Activated naive CD8-positive, alpha-beta T cell (primary cell): ENCODE measurements around the gene TMEM252.

Experiments used
- H3K27ac Mint-ChIP-seq: one replicate; pipeline ENCODE4 v1.8.0; 2021; ENCODE audit warnings: mixed read lengths
- H3K27me3 Mint-ChIP-seq: one replicate; pipeline ENCODE4 v1.8.0; 2021; ENCODE audit warnings: mixed read lengths
- H3K36me3 Mint-ChIP-seq: one replicate; pipeline ENCODE4 v1.8.0; 2021; ENCODE audit warnings: mixed read lengths
- H3K4me1 Mint-ChIP-seq: one replicate; pipeline ENCODE4 v1.8.0; 2021; ENCODE audit warnings: low read depth, mixed read lengths
- H3K4me3 Mint-ChIP-seq: one replicate; pipeline ENCODE4 v1.8.0; 2021; ENCODE audit warnings: mild to moderate bottlenecking, mixed read lengths
- H3K9me3 Mint-ChIP-seq: one replicate; pipeline ENCODE4 v1.8.0; 2021; ENCODE audit warnings: low read depth, mixed read lengths

TMEM252 gene

DNA sequence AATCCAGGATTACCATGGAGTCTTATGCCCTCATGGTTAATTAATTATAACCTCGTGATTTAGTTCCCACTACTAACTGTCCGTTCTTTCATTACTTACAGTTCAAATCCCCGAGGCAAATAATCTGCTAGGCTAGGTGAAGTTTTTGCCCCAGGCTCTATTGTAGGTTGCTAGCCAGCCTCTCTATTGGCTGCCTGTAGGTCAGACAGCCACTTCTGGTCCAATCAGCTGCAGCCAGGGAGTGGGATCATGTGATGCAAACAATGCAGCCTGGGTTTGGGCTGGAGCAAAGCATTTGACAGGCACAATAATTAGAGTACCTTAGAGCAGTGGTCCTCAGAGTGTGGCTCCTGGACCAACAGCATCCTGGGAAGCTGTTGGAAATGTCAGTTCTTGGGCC is 17.7 kb downstream of the TMEM252 start:
- H3K9me3 Mint-ChIP-seq, result peaks cover 6% of the 10 kb centered on the region
- H3K27me3 Mint-ChIP-seq, result peaks cover 10% of the 10 kb centered on the region
- no peaks in the 10 kb centered on the region for H3K36me3 Mint-ChIP-seq
- no peak overlapping the region for H3K27ac Mint-ChIP-seq
- no peaks in the 10 kb centered on the region for H3K4me1 Mint-ChIP-seq
- H3K4me3 Mint-ChIP-seq, result no peak overlapping the region

DNA sequence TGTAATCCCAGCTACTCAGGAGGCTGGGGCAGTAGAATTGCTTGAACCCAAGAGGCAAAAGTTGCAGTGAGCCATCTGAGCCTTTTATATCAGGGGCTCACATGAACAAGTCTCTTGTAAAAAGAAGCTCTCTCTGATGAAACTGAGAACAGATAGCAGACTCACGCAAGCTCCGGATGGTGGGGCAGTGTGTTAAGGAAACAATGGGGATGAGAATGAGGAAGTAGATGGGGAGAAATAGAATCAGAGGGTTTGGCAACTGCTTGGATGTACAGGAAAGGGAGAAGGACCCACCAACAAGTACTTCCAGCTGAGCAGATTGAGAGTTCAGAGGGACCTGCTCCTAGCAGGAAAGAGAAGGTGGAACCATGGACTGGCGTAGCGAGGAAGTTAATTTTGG is 18.6 kb downstream of the TMEM252 start:
- H3K36me3 Mint-ChIP-seq, result no peaks in the 10 kb centered on the region

DNA sequence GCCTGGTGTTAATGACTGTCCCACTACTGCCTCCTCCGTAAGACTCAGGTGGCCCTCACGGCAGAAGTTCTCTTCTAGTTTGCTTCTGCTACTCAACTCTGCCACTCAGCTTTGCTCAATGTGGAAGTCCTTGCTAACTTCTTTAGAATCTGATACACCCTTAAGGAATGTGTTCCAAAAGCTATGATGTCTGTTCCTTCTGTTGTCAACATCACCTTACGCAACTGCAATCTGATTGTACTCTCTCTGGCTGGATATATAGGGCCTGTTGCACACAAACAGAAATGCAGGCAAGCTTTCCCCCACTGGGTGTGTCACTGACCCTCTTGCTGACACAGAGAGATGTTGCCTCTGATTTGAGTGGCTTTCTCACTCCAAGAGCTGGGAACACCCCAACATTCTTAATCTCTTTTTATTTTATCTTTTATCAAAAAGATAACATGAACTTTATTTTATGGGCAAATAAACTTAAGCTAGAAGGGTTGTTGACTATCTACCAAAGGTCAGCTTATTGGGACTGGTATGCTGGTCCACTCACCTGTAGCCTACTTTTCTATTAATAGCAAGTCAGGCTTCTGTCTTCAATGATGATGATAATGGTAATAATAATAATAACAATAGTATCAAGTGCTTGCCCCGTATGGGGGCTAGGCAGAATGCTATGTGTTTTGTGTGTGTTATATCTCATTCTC is 25.2 kb downstream of the TMEM252 start:
- Mint-ChIP-seq H3K9me3 (peaks cover 6% of the 10 kb centered on the region), H3K4me3 (no peak overlapping the region), H3K36me3 (no peaks in the 10 kb centered on the region), H3K27ac (no peak overlapping the region), H3K27me3 (peaks cover 7% of the 10 kb centered on the region), H3K4me1 (no peaks in the 10 kb centered on the region)

More for the DNA sequence above, 18.6 kb downstream of the TMEM252 start:
- H3K4me3 Mint-ChIP-seq, result no peak overlapping the region
- no peak overlapping the region for H3K27ac Mint-ChIP-seq
- H3K9me3 Mint-ChIP-seq, result peaks cover 6% of the 10 kb centered on the region
- H3K27me3 Mint-ChIP-seq, result peaks cover 10% of the 10 kb centered on the region
- H3K4me1 Mint-ChIP-seq, result no peaks in the 10 kb centered on the region

DNA sequence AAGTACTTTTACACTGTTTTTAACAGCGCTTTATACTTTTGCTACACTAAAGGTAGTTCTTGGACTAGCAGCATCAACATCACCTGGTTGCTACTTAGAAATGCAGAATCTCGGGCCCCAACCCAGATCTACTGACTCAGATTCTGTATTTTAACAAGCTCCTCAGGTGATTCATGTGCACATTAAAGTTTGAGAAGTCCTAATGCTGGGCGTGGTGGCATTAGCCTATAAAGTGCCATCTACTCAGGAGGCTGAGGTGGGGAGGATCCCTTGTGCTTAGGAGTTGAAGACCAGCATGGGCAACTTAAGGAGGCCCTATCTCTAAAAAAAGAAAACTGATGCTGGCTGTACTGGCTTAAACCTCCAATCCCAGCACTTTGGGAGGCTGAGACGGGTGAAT is 26.7 kb downstream of the TMEM252 start:
- H3K4me1 Mint-ChIP-seq, result no peaks in the 10 kb centered on the region
- H3K36me3 Mint-ChIP-seq, result no peaks in the 10 kb centered on the region
- peaks cover 9% of the 10 kb centered on the region for H3K27me3 Mint-ChIP-seq
- H3K9me3 Mint-ChIP-seq, result peaks cover 6% of the 10 kb centered on the region
- H3K4me3 Mint-ChIP-seq, result no peak overlapping the region
- no peak overlapping the region for H3K27ac Mint-ChIP-seq

DNA sequence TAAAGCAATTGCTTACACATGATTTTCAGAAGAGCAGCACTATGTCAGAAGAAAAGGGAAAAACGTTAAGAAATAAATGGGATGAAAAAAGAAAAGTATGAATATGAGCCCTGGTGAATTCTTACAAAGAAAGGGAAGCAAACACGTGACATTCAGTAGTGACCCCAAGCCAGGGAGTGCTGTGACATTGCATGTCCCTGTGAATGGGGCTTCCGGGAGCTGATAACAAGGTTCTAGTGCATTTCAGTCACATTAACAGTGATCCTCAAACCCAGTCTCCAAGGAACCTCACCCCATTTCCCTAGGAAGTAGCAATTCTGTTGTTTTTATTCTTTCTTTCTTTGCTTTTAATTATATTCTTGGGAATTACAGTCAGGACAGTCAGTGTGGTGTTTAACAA is 27.3 kb downstream of the TMEM252 start:
- no peak overlapping the region for H3K4me3 Mint-ChIP-seq
- no peaks in the 10 kb centered on the region for H3K36me3 Mint-ChIP-seq
- no peaks in the 10 kb centered on the region for H3K4me1 Mint-ChIP-seq
- peaks cover 3% of the 10 kb centered on the region for H3K9me3 Mint-ChIP-seq
- no peak overlapping the region for H3K27ac Mint-ChIP-seq
- peaks cover 5% of the 10 kb centered on the region for H3K27me3 Mint-ChIP-seq

DNA sequence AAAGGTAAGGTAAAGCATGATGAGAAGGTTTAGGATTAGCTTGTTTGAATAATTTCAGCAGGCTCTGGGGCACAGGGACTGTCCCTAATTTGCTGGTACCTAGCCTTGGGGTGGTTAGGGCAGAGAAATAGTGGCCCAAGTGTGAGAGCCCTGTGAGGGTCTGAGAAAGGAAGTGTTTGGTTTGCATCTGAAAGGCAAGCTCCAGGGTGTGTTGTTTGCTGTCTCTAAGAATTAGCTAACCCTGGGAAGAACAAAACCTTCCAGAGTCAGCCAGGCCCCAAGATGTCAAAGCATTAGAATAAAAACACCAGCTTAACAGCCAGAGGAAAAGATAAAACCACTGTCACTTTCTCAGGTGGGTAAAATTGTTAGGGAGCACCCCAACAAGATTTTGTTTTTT is 31.0 kb downstream of the TMEM252 start:
- H3K27ac Mint-ChIP-seq, result no peak overlapping the region
- H3K36me3 Mint-ChIP-seq, result no peaks in the 10 kb centered on the region
- no peaks in the 10 kb centered on the region for H3K4me1 Mint-ChIP-seq
- no peaks in the 10 kb centered on the region for H3K9me3 Mint-ChIP-seq
- peaks cover 2% of the 10 kb centered on the region for H3K27me3 Mint-ChIP-seq
- H3K4me3 Mint-ChIP-seq, result no peak overlapping the region

- H3K9me3 Mint-ChIP-seq, result no peaks in the 10 kb centered on the region
- no peak overlapping the region for H3K27ac Mint-ChIP-seq
- no peaks in the 10 kb centered on the region for H3K36me3 Mint-ChIP-seq
- H3K4me3 Mint-ChIP-seq, result no peak overlapping the region
- H3K27me3 Mint-ChIP-seq, result peaks cover 6% of the 10 kb centered on the region
- H3K4me1 Mint-ChIP-seq, result no peaks in the 10 kb centered on the region
These were observed 32.1 kb downstream of the TMEM252 start for GRCh38 chr9:68508547-68508946.

GRCh38 chr9:68507806-68508145 is 32.9 kb downstream of the TMEM252 start:
- Mint-ChIP-seq H3K4me1 (no peaks in the 10 kb centered on the region), H3K9me3 (no peaks in the 10 kb centered on the region), H3K27ac (no peak overlapping the region), H3K4me3 (no peak overlapping the region), H3K36me3 (no peaks in the 10 kb centered on the region), H3K27me3 (peaks cover 6% of the 10 kb centered on the region)

DNA sequence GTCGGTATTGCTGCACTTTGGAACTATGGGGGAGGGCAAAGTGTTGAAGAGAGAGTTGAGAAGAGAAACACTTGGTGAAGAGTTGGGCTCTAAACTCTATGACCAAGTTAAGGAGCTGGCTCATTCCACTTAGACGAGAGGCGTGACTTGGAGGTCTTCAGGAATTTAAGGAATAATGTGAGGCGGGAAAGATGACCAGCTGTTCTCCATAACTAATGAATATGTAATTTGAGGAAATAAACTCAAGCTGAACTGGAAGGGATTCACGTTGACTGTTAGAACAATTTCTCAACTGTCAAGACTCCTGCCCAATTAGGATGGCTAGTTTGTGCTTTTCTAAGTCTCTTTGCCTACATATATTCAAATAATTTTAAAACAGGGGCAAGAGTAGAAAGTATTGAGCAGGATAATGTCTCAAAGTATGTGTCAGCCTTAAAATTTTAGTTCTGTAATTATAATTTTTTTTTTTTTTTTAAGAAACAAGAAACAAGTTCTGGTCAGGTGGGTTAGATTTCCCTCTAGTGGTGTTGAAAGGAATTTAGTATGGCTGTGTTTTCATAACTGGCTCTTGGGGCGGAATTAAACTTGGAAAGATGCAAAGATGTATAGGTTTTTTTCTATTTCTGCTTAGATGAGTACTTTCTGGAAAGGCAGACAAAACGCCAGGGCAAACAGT is 33.4 kb downstream of the TMEM252 start:
- no peaks in the 10 kb centered on the region for H3K36me3 Mint-ChIP-seq
- no peak overlapping the region for H3K27ac Mint-ChIP-seq
- H3K9me3 Mint-ChIP-seq, result no peaks in the 10 kb centered on the region
- H3K4me3 Mint-ChIP-seq, result no peak overlapping the region
- H3K27me3 Mint-ChIP-seq, result peaks cover 6% of the 10 kb centered on the region
- H3K4me1 Mint-ChIP-seq, result no peaks in the 10 kb centered on the region

DNA sequence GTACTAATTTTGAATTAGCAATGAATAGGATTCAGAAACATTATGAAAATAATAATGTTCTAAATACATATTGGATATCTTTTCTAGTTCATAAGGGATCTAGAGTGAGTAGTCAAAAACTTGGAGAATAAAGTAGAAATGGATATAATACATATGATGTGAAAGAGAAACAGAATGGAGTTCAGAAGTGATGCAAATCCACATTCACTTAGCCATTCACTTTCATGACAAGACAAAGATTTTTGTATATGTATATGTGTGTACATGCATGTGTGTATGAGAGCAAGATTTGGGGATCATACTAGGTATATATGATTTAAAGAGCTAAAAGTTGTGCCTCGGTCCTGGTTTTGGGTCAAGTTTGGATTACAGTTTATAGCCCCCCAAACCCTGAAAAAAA is 34.1 kb downstream of the TMEM252 start:
- Mint-ChIP-seq H3K27me3 (peaks cover 6% of the 10 kb centered on the region), H3K4me1 (no peaks in the 10 kb centered on the region), H3K27ac (no peak overlapping the region), H3K4me3 (no peak overlapping the region), H3K9me3 (no peaks in the 10 kb centered on the region), H3K36me3 (no peaks in the 10 kb centered on the region)

GRCh38 chr9:68505681-68506409 is 34.8 kb downstream of the TMEM252 start:
- Mint-ChIP-seq H3K4me3 (no peak overlapping the region), H3K9me3 (no peaks in the 10 kb centered on the region)

GRCh38 chr9:68502279-68502678 is 38.4 kb downstream of the TMEM252 start:
- no peaks in the 10 kb centered on the region for H3K9me3 Mint-ChIP-seq
- no peak overlapping the region for H3K27ac Mint-ChIP-seq
- H3K36me3 Mint-ChIP-seq, result no peaks in the 10 kb centered on the region
- H3K4me1 Mint-ChIP-seq, result no peaks in the 10 kb centered on the region
- H3K4me3 Mint-ChIP-seq, result no peak overlapping the region
- peaks cover 7% of the 10 kb centered on the region for H3K27me3 Mint-ChIP-seq

More at GRCh38 chr9:68505681-68506409, 34.8 kb downstream of the TMEM252 start:
- H3K4me1 Mint-ChIP-seq, result no peaks in the 10 kb centered on the region
- no peak overlapping the region for H3K27ac Mint-ChIP-seq
- peaks cover 6% of the 10 kb centered on the region for H3K27me3 Mint-ChIP-seq
- H3K36me3 Mint-ChIP-seq, result no peaks in the 10 kb centered on the region

DNA sequence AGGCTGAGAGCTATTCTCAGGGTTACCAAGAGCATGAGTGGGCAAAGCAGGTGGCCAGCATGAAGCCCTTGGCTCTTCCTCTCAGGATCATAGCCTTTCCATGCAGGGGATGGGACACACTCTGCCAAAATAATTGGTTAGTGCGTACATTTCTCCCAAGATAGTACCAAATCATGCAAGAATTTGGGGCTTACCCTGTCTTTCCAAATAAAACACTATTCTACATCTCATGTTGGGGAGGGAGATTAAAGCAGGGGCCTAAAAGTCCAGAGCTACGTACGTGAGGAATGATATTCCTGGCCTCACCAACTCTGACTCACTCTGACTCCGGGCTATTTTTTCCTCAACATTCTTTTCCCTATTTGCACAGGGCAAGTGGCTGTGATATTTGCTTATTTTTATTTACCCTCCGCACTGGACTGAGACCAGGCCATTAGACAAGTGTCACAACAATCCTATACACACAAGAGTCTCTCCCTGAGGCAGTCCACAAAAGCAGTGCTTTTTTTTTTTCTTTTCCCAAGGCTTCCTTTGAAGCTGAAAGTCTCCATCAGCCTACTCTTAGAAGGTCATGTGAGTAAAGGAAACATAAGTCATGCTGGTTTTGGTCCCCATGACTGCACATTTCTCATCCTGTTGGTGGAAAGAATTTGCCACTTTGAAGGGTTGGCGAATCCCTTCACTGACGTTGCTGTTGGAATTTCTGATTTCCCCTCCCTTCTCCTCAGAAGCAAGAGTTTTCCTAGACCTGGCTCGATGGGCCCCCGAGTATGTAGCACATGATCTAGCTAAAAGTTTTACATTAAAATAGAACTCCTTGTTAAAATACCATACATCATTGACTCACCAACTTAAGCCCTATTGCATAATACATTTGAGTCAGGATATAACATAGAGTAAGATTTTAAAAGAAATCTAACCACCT is 40.0 kb downstream of the TMEM252 start:
- Mint-ChIP-seq H3K4me1 (no peaks in the 10 kb centered on the region), H3K4me3 (no peak overlapping the region), H3K27ac (no peak overlapping the region)

GRCh38 chr9:68498816-68499215 is 41.9 kb downstream of the TMEM252 start:
- Mint-ChIP-seq H3K36me3 (no peaks in the 10 kb centered on the region), H3K27me3 (peaks cover 4% of the 10 kb centered on the region), H3K9me3 (no peaks in the 10 kb centered on the region), H3K4me3 (no peak overlapping the region), H3K27ac (no peak overlapping the region), H3K4me1 (no peaks in the 10 kb centered on the region)

More for the DNA sequence above, 40.0 kb downstream of the TMEM252 start:
- H3K27me3 Mint-ChIP-seq, result peaks cover 7% of the 10 kb centered on the region
- no peaks in the 10 kb centered on the region for H3K9me3 Mint-ChIP-seq
- H3K36me3 Mint-ChIP-seq, result no peaks in the 10 kb centered on the region
